ENCODE measurements around the gene CPAMD8.
A peak's percentile ranks its signal among the peaks of the same experiment; 100 is the strongest.
"Not testable (repeated sequence)": the region's sequence is repeated elsewhere in the genome, so short reads cannot be mapped to it uniquely, and the experiment has no call there.

Gene CPAMD8

GRCh38 chr19:17037966-17038500, 11.4 kb upstream of the CPAMD8 start:
- no peak for DNase-seq

GRCh38 chr19:17037184-17037583, 10.6 kb upstream of the CPAMD8 start:
- DNase-seq: no peak

GRCh38 chr19:17036640-17037039, 10.0 kb upstream of the CPAMD8 start:
- DNase-seq: no peak

- DNase-seq: no peak
Measured at GRCh38 chr19:17035842-17036424, 9.3 kb upstream of the CPAMD8 start.

- no peak for DNase-seq
Measured at GRCh38 chr19:17031741-17032140, 5.1 kb upstream of the CPAMD8 start.

GRCh38 chr19:17027535-17027975, 945 bp upstream of the CPAMD8 start:
- DNase-seq: no peak

GRCh38 chr19:17025991-17026658, 485 bp downstream of the CPAMD8 start:
- peak; percentile 36 for DNase-seq

- DNase-seq: no peak
Measured at GRCh38 chr19:17025361-17025760, 1.2 kb downstream of the CPAMD8 start.

- DNase-seq: not testable (repeated sequence)
Measured at GRCh38 chr19:17024941-17025340, 1.7 kb downstream of the CPAMD8 start.

- DNase-seq: no peak
Measured at GRCh38 chr19:17023805-17024204, 2.8 kb downstream of the CPAMD8 start.

- no peak for DNase-seq
Measured at GRCh38 chr19:17022738-17023137, 3.9 kb downstream of the CPAMD8 start.

GRCh38 chr19:17021793-17022590, 4.6 kb downstream of the CPAMD8 start:
- no peak for DNase-seq

GRCh38 chr19:17021328-17021727, 5.3 kb downstream of the CPAMD8 start:
- DNase-seq: no peak

GRCh38 chr19:17020823-17021222, 5.8 kb downstream of the CPAMD8 start:
- no peak for DNase-seq

- no peak for DNase-seq
Measured at GRCh38 chr19:17020385-17020784, 6.2 kb downstream of the CPAMD8 start.

GRCh38 chr19:17014212-17014861, 12.3 kb downstream of the CPAMD8 start:
- not testable (repeated sequence) for DNase-seq

- no peak for DNase-seq
Measured at GRCh38 chr19:17011485-17011884, 15.1 kb downstream of the CPAMD8 start.

GRCh38 chr19:17006579-17006978, 20.0 kb downstream of the CPAMD8 start:
- DNase-seq: no peak

- no peak for DNase-seq
Measured at GRCh38 chr19:17005000-17005399, 21.6 kb downstream of the CPAMD8 start.

GRCh38 chr19:17004386-17004785, 22.2 kb downstream of the CPAMD8 start:
- DNase-seq: no peak

- no peak for DNase-seq
Measured at GRCh38 chr19:17002455-17002854, 24.2 kb downstream of the CPAMD8 start.

GRCh38 chr19:17001603-17002183, 24.9 kb downstream of the CPAMD8 start:
- DNase-seq: peak; percentile 69
